Heart right ventricle (tissue), 16 donors: ENCODE measurements around the gene TPCN1. TPM values are rescaled to one million over a fixed set of nuclear protein-coding genes. Genes with fewer than 3 reads are reported as not detected.

ENCODE experiments used
- ATAC-seq, 8 donors: fragments of 200-7000 bp; cut with Tn5 transposase; one replicate each; pipeline ENCODE4 v1.9.1; 2020; ENCODE audit warnings: mild to moderate bottlenecking in 8 of 8, moderate library complexity in 8 of 8, moderate number of reproducible peaks in 1 of 8
- DNase-seq, 2 donors: peaks; one replicate each; pipeline ENCODE4 v3.0.0-alpha.2; 2020
- H3K27ac ChIP-seq, 10 donors: fragments of 200-600 bp; sonication (generic) in 2 of 10; one replicate each; pipeline versions ENCODE4 v1.5.0 to v1.8.0; 2020 to 2022; ENCODE audit warnings: mild to moderate bottlenecking in 3 of 10
- H3K27me3 ChIP-seq, 7 donors: fragments of 200-600 bp; one replicate each; pipeline ENCODE4 v1.8.0; 2021 to 2022; ENCODE audit warnings: mild to moderate bottlenecking in 2 of 7
- H3K36me3 ChIP-seq, 9 donors: fragments of 200-600 bp; sonication (generic) in 1 of 9; one replicate each; pipeline versions ENCODE4 v1.5.0 to v1.8.0; 2020 to 2022; ENCODE audit warnings: mild to moderate bottlenecking in 2 of 9
- H3K4me1 ChIP-seq, 9 donors: fragments of 200-600 bp; sonication (generic) in 1 of 9; one replicate each; pipeline versions ENCODE4 v1.5.0 to v1.8.0; 2020 to 2022; ENCODE audit warnings: mild to moderate bottlenecking in 4 of 9
- H3K4me3 ChIP-seq, 10 donors: fragments of 200-600 bp; sonication (generic) in 2 of 10; one replicate each; pipeline versions ENCODE4 v1.5.0 to v1.8.0; 2020 to 2022; ENCODE audit warnings: mild to moderate bottlenecking in 7 of 10, moderate library complexity in 2 of 10
- H3K9me3 ChIP-seq, 11 donors: fragments of 200-600 bp in 10 of 11; sonication (generic) in 2 of 11; one replicate each; pipeline versions ENCODE4 v1.5.0 to v1.8.0; 2013 to 2022; ENCODE audit warnings: mild to moderate bottlenecking in 2 of 11, control low read depth in 1 of 11, moderate library complexity in 1 of 11
- WGBS, 2 donors: extraction: QIAGEN DNeasy Blood & Tissue Kit; methylation state at CpG; one replicate each; pipeline ENCODE4 v1.1.7; 2013; ENCODE audit warnings: inconsistent platforms in 1 of 2; 5-methylcytosine and 5-hydroxymethylcytosine counted together
- intact Hi-C, 10 donors: fragments of 100-400 bp; cut with DNase I; formaldehyde crosslinking; loops; one replicate each; pipeline versions ENCODE4 v1.11.1 to v1.14.2; 2022
- polyA plus RNA-seq, 2 donors: library from polyadenylated mRNA; stranded (reverse); fragments of 200-250 nt; gene quantifications; one replicate each; pipeline ENCODE4 v1.2.3, GENCODE V29; 2013
- total RNA-seq, 10 donors: library from RNA; stranded (reverse); fragmentation: NEBNext Ultra II Directional in 3 of 10; extraction: Animal tissue kit (Norgen Biotek cat#: 25700) in 3 of 10; gene quantifications; one replicate each; pipeline versions ENCODE4 v1.2.1 to v1.2.4, GENCODE V29; 2021 to 2023
- TF ChIP-seq, protein P1 (sequence below), 9 donors: fragments of 200-600 bp; sonication (generic) in 2 of 9; IDR thresholded peaks; one replicate each; pipeline versions ENCODE4 v1.5.0 to v1.8.0; 2021 to 2022; ENCODE audit warnings: antibody characterized with exemption in 9 of 9, mild to moderate bottlenecking in 5 of 9, moderate library complexity in 1 of 9
- donor health status: Arrhythmogenic right ventricular cardiomyopathy.
- donor health status: ischemic (EF 13 %, LVEDD 7.1; RV severe dilation, severe dysfunction).
- donor health status: healthy with polysubstance abuse.
- donor health status: DM: no; HTN: yes; CAD: no.
- donor health status: DM: no; HTN: no; CAD: no.
- donor health status: ischemic (EF 25% LVEDD 6.9; RV normal size, moderate dysfunction).
- donor health status: ischemic (EF 25% LVEDD 5.7; RV mildly dilated, moderate dysfunction).
- donor health status: healthy.
- donor health status: DM: yes; HTN: yes; CAD: no.
- donor health status: Ischemic cardiomyopathy.
- donor health status: ischemic (EF 35%, LVEDD 5.7; RV mildly dilated, moderate dysfunction).
- donor health status: nonischemic (EF 11% LVEDD 7.7; RV severe dilation, severe dysfunction).
- donor health status: DM: yes; HTN: yes; CAD: no.
- donor health status: PGD.
- donor health status: ischemic (EF 29% LVEDD 5.4; RV normal size, mild dysfunction).
- donor health status: nonischemic (EF 23%, LVEDD 6.1; RV moderate dilation, normal function).

TPCN1 gene
- total and polyA plus RNA-seq, 12 donors: 16.4 to 163 (median 127) TPM

DNA sequence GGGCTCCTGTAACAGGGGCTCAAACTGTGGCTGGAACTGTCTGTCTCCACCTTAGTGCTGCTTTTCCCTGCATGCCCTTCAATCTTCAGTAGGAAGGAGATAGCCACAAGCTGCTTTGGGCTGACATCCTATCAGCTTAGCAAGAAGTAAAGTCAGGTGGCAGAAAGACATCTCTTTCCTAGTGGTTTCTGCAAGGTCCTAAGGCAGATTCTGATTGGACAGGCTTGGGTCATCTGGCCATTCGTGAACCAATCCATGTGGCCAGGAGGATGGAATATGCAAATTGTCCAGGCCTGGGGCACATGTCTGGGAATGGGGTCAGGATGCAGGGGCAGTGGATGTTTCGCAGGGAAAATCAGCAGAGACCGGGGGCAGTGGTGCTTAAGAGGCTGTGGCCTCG is 30.5 kb upstream of the TPCN1 start:
- H3K4me3 ChIP-seq: no peak overlapping the region
- intact Hi-C loops: loop anchor here in 3 of 10 donors (10.0 kb wide), 1 partner anchor 234 kb away; the partner anchor contains the start of gene SDSL (in 3 of the 3)
- no peak overlapping the region for H3K27ac ChIP-seq
- TF ChIP-seq, protein P1, sequence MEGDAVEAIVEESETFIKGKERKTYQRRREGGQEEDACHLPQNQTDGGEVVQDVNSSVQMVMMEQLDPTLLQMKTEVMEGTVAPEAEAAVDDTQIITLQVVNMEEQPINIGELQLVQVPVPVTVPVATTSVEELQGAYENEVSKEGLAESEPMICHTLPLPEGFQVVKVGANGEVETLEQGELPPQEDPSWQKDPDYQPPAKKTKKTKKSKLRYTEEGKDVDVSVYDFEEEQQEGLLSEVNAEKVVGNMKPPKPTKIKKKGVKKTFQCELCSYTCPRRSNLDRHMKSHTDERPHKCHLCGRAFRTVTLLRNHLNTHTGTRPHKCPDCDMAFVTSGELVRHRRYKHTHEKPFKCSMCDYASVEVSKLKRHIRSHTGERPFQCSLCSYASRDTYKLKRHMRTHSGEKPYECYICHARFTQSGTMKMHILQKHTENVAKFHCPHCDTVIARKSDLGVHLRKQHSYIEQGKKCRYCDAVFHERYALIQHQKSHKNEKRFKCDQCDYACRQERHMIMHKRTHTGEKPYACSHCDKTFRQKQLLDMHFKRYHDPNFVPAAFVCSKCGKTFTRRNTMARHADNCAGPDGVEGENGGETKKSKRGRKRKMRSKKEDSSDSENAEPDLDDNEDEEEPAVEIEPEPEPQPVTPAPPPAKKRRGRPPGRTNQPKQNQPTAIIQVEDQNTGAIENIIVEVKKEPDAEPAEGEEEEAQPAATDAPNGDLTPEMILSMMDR (IDR thresholded peaks at IDR 0.05): no peak
- no peaks in the 10 kb centered on the region for H3K27me3 ChIP-seq
- H3K36me3 ChIP-seq: peaks cover 0 to 49% (median 9%) of the 10 kb centered on the region in 9 donors
- H3K9me3 ChIP-seq: no peaks in the 10 kb centered on the region
- WGBS, 2 donors: 91 to 95% methylated on average over 4 of the region's 4 CpGs
- ATAC-seq: no peak
- no peak for DNase-seq
- peaks cover 3 to 48% (median 33%) of the 10 kb centered on the region in 9 donors for H3K4me1 ChIP-seq

DNA sequence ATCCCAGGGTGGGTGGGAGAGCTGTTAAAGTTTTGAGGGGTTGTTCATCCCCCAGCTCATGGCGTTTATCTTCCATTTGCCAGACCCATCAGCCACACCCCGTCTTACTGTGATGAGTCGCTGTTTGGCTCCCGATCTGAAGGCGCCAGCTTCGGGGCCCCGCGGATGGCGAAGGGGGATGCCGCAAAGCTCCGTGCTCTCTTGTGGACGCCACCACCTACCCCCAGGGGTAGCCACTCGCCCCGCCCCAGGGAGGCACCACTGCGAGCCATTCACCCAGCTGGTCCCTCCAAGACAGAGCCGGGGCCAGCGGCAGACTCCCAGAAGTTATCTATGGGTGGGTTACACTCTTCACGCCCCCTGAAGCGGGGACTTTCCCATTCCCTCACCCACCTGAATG is 30.0 kb upstream of the TPCN1 start:
- Histone ChIP-seq H3K9me3 (no peaks in the 10 kb centered on the region), H3K36me3 (peaks cover 0 to 49% (median 9%) of the 10 kb centered on the region in 9 donors), H3K4me1 (peaks cover 3 to 44% (median 29%) of the 10 kb centered on the region in 9 donors), H3K27me3 (no peaks in the 10 kb centered on the region), H3K27ac (no peak overlapping the region), H3K4me3 (no peak overlapping the region)
- DNase-seq (no peak), ATAC-seq (no peak)
- 93% methylated on average over 19 of the region's 19 CpGs for WGBS, 2 donors
- intact Hi-C loops: loop anchor here in 3 of 10 donors (10.0 kb wide), 1 partner anchor 234 kb away; the partner anchor contains the start of gene SDSL (in 3 of the 3)
- TF ChIP-seq, protein P1 (IDR thresholded peaks at IDR 0.05): no peak

DNA sequence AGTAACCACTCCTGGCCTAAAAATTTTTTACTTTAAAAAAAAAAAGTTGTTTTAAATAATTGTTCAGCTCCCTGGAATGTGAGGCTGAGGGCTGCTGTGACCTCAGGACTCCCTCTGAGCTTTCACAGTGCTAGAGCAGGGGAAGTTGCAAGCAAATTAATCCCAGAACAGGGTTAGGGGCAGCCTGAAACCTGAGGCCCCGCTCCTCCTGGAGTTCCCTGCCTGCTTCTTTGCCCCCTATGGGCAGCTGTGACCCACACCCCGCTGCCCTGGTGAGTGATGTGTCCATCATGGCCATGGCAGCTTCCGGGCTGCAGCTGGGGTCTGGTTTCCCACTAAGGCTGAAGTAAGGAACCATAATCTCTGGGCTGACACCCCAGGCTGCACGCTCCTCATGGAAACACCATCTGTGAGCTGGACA is 26.3 kb upstream of the TPCN1 start:
- H3K4me1 ChIP-seq: peaks cover 0 to 39% (median 21%) of the 10 kb centered on the region in 9 donors
- WGBS, 2 donors: 77 to 81% methylated on average over 4 of the region's 4 CpGs

DNA sequence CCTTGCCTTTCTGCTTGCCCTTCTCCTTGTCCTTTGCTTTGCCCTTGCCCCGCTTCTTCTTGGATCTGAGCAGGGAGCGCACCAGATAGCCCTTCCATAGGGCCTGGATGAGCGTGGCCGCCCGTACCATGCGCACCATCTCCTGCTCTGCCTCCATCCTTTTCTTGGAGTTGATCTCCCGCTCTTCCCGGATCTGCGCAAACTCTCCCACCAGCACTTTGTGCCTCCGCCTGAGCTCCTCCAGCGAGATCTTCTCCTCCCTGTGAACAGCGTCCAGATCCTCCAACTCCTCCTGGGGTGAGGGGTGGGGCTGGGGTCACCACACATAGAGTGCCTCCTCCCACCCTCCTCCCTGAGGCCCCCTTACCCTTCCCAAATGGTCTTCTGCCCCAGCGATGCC is 25.7 kb upstream of the TPCN1 start:
- peaks cover 0 to 45% (median 21%) of the 10 kb centered on the region in 9 donors for H3K4me1 ChIP-seq
- no peak overlapping the region for H3K4me3 ChIP-seq
- peaks cover 0 to 24% (median 9%) of the 10 kb centered on the region in 9 donors for H3K36me3 ChIP-seq
- no peak for DNase-seq
- TF ChIP-seq, protein P1 (IDR thresholded peaks at IDR 0.05): no peak
- H3K27me3 ChIP-seq: no peaks in the 10 kb centered on the region
- 96 to 98% methylated on average over 13 of the region's 13 CpGs for WGBS, 2 donors
- H3K9me3 ChIP-seq: no peaks in the 10 kb centered on the region
- peak in 1 of 8 donors; percentile 9 for ATAC-seq
- intact Hi-C loops: loop anchor here (5.0 to 10.0 kb wide), 6 partner anchors 37 to 232 kb away; partner anchors contain the start of gene SDSL (in 7 of the 10)
- peak overlapping the region in 1 of 10 donors; percentile 13 for H3K27ac ChIP-seq

More for the DNA sequence above, 26.3 kb upstream of the TPCN1 start:
- TF ChIP-seq, protein P1 (IDR thresholded peaks at IDR 0.05): no peak
- H3K36me3 ChIP-seq: peaks cover 0 to 29% (median 9%) of the 10 kb centered on the region in 9 donors
- H3K27me3 ChIP-seq: no peaks in the 10 kb centered on the region
- H3K9me3 ChIP-seq: no peaks in the 10 kb centered on the region
- ATAC-seq: peak in 1 of 8 donors; percentile 2
- peak overlapping the region in 4 of 10 donors; percentile 15 to 77 (median 60) for H3K27ac ChIP-seq
- intact Hi-C loops: loop anchor here (5.0 to 10.0 kb wide), 6 partner anchors 37 to 232 kb away; partner anchors contain the start of gene SDSL (in 7 of the 10)
- H3K4me3 ChIP-seq: no peak overlapping the region
- no peak for DNase-seq
